ENCODE data around the gene TSPAN18. TPM values are rescaled to one million over a fixed set of nuclear protein-coding genes. Genes with fewer than 3 reads are reported as not detected.
A peak's percentile ranks its signal among the peaks of the same experiment; 100 is the strongest.

The TSPAN18 gene
- total and polyA plus RNA-seq, 2 donors from 2014 or later, result 13.8 to 38.1 TPM

GRCh38 chr11:44752713-44753112 is 26.0 kb downstream of the TSPAN18 start:
- Histone ChIP-seq H3K27me3 (ENCODE audit: control insufficient read depth, insufficient read depth, low read length) (no peaks in the 10 kb centered on the region), H3K4me3 (ENCODE audit: low read length in 3 of 3) (no peak overlapping the region), H3K4me1 (ENCODE audit: control insufficient read depth in 2 of 3, insufficient read depth in 2 of 3, low read depth in 1 of 3, low read length in 3 of 3) (peaks cover 0 to 3% (median 0%) of the 10 kb centered on the region in 3 donors), H3K36me3 (ENCODE audit: control insufficient read depth in 2 of 3, insufficient read depth in 3 of 3, low read length in 3 of 3) (no peaks in the 10 kb centered on the region), H3K27ac (ENCODE audit: low read depth in 2 of 2, low read length in 2 of 2) (no peak overlapping the region), H3K9me3 (ENCODE audit: control insufficient read depth in 2 of 3, insufficient read depth in 1 of 3, low read length in 3 of 3) (no peaks in the 10 kb centered on the region), H3K9ac (ENCODE audit: low read length in 3 of 3) (no peak overlapping the region)
- no peak for DNase-seq
- no peak for FAIRE-seq
- TF ChIP-seq, protein P1, sequence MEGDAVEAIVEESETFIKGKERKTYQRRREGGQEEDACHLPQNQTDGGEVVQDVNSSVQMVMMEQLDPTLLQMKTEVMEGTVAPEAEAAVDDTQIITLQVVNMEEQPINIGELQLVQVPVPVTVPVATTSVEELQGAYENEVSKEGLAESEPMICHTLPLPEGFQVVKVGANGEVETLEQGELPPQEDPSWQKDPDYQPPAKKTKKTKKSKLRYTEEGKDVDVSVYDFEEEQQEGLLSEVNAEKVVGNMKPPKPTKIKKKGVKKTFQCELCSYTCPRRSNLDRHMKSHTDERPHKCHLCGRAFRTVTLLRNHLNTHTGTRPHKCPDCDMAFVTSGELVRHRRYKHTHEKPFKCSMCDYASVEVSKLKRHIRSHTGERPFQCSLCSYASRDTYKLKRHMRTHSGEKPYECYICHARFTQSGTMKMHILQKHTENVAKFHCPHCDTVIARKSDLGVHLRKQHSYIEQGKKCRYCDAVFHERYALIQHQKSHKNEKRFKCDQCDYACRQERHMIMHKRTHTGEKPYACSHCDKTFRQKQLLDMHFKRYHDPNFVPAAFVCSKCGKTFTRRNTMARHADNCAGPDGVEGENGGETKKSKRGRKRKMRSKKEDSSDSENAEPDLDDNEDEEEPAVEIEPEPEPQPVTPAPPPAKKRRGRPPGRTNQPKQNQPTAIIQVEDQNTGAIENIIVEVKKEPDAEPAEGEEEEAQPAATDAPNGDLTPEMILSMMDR (IDR thresholded peaks at IDR 0.05; ENCODE audit: borderline replicate concordance, extremely low read depth, insufficient read depth), result no peak
- intact Hi-C loops (cut with DNase I), result no loop called here

DNA sequence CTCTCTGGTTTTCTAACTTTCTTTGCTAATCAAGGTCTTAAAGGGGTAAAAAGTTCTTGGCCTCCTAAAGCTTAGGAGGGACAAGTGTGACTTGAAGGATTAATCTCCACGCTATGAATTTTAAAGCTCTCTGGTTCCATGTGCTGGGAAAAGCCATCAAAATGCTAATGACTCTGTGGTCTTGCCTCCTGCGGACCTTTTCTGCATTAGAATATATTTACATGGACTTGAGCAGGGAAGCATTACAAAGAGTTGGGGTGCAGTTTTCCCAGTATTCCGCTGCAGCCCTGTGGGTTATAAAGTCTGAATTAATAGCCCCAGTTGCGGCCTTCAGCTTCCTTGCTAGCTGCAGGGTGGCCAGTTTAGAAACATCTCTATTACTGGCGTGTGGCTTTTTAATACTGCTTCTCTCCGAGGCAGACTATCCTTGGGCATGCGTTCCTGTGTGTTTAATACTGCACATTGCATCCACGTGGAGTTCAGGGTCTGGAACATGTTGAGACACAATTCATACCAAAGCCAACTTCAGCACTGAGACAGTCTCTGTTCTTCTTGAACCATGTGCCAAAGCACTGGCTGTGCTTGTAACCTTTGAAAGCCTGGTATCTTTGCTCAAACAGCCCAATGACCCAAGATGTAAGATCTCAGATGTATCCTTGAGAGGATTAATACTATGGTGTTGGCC is 27.3 kb downstream of the TSPAN18 start:
- Histone ChIP-seq H3K27me3 (ENCODE audit: control insufficient read depth, insufficient read depth, low read length) (no peaks in the 10 kb centered on the region), H3K9ac (ENCODE audit: low read length in 3 of 3) (no peak overlapping the region), H3K4me1 (ENCODE audit: control insufficient read depth in 2 of 3, insufficient read depth in 2 of 3, low read depth in 1 of 3, low read length in 3 of 3) (no peaks in the 10 kb centered on the region), H3K36me3 (ENCODE audit: control insufficient read depth in 2 of 3, insufficient read depth in 3 of 3, low read length in 3 of 3) (no peaks in the 10 kb centered on the region), H3K27ac (ENCODE audit: low read depth in 2 of 2, low read length in 2 of 2) (no peak overlapping the region), H3K9me3 (ENCODE audit: control insufficient read depth in 2 of 3, insufficient read depth in 1 of 3, low read length in 3 of 3) (peaks cover 0 to 8% (median 0%) of the 10 kb centered on the region in 3 donors), H3K4me3 (ENCODE audit: low read length in 3 of 3) (no peak overlapping the region)
- TF ChIP-seq, protein P1 (IDR thresholded peaks at IDR 0.05; ENCODE audit: borderline replicate concordance, extremely low read depth, insufficient read depth), result no peak
- FAIRE-seq, result no peak
- DNase-seq, result peak in 1 of 5 donors; percentile 24
- intact Hi-C loops (cut with DNase I), result no loop called here

DNA sequence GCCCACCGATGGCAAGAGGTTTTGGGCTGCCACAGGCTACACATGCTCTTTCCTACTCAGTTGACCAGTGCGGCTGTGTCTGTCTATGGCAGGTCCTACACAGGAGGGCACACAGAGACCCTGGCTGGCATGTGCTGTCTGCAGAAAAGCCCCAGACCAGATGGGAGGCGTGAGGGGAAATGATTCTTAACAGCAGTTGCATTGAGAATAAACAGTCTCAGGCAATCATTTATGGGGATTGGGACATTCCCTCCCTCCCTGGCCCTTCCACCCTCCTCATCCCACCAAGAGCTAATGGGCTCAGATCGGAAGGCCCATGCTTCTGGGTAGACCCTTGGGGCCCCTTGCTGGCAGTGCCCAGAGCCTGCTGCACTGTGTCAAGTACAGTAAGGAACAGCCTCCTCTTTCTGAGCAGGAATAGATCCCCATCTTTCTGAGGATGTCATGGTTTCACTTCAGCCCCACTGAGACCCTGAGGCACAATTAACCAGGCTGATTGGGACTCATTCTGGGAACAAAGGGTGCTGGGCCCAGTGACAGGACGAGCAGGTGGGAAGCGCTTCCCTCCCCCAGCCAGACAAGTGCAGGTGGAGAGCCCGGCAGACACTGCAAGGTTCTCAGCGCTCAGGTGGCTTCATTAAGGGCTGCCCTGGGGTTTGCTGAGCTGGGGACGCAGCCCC is 28.3 kb downstream of the TSPAN18 start:
- Histone ChIP-seq H3K9me3 (ENCODE audit: control insufficient read depth in 2 of 3, insufficient read depth in 1 of 3, low read length in 3 of 3) (peaks cover 0 to 8% (median 0%) of the 10 kb centered on the region in 3 donors), H3K27me3 (ENCODE audit: control insufficient read depth, insufficient read depth, low read length) (no peaks in the 10 kb centered on the region), H3K9ac (ENCODE audit: low read length in 3 of 3) (no peak overlapping the region), H3K27ac (ENCODE audit: low read depth in 2 of 2, low read length in 2 of 2) (no peak overlapping the region), H3K4me1 (ENCODE audit: control insufficient read depth in 2 of 3, insufficient read depth in 2 of 3, low read depth in 1 of 3, low read length in 3 of 3) (no peaks in the 10 kb centered on the region), H3K4me3 (ENCODE audit: low read length in 3 of 3) (no peak overlapping the region), H3K36me3 (ENCODE audit: control insufficient read depth in 2 of 3, insufficient read depth in 3 of 3, low read length in 3 of 3) (no peaks in the 10 kb centered on the region)
- FAIRE-seq (no peak), DNase-seq (peak in 1 of 5 donors; percentile 43)
- intact Hi-C loops (cut with DNase I), result no loop called here
- TF ChIP-seq, protein P1 (IDR thresholded peaks at IDR 0.05; ENCODE audit: borderline replicate concordance, extremely low read depth, insufficient read depth), result no peak
